ENCODE data around the gene TSACC.

Gene TSACC

GRCh38 chr1:156394835-156395461 lies 56.6 kb downstream of the TSACC start:
- DNase-seq: no peak
